Dedifferentiated amniotic fluid mesenchymal stem cell (primary cell): Measurements from ENCODE around the gene CACNA1B.
"Not testable (repeated sequence)": the region's sequence is repeated elsewhere in the genome, so short reads cannot be mapped to it uniquely, and the experiment has no call there.

Experiments used
- DNase-seq: peaks from one replicate; pipeline ENCODE4 v3.0.0-alpha.2; 2016; ENCODE audit errors: extremely low spot score

The CACNA1B gene

DNA sequence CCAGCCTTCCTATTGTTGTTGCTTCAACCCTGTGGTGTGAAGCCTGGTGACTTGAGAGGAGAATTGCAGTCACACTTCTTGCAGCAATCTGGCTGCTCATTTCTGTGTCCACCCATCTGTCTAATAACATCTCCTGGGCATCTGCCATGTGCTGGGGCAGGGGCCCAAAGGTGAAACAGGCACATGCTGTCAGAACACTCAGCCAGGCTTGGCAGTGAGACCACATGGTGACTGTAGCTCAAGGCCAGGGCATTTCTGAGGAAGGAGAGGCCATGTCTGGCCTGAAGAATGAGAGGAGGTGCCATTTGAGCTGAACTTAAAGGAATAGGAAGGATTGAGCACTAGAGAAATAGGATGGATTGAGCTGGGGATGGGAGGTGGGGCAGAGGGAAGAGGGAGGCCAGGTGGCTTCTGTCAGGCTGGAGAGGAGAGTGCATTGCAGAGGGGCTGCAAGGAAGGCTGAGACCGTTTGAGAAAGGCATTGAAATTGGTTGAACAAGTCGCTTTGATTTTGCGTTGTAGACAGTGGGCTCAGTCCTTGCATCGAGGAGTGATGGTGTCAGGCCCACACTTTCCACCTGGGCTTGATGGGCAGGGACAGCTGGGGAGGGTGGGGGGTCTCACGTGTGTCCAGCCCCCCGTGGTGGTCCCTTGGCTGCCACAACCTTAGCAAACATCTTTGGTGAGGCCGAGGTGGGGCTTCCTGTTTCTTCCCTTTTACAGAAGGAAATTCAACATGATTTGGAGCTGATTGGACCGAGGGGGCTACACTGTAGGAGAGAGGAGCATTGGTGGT lies 222.4 kb downstream of the CACNA1B start:
- DNase-seq: no peak

DNA sequence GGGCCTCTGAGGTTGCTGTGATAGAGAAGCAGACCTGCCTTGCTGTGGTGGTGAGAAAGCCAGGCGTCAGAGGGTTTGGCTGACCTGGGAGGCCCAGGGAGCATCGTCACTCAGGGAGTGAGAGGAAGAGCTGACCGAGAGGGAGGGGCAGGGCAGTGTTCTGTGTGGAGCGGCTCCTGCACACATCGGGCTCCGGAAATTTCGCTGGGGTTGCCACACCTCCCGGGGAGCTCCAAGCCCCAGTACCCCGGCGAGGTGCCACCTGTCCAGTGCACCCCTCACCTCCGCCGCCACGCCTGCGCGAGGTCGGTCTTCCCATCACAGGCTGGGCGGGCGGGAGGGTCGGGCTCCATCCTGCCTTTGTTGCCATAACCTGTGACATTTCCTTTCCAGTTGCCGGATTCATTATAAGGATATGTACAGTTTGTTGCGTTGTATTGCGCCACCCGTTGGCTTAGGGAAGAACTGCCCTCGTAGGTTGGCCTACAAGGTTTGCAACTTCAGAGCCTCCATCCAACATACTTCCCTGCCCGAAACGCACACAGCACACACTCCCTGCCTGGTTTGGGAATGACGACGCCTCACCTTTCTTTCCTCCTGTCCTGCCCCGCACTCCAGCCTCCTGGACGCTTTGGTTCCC lies 223.2 kb downstream of the CACNA1B start:
- DNase-seq: no peak

DNA sequence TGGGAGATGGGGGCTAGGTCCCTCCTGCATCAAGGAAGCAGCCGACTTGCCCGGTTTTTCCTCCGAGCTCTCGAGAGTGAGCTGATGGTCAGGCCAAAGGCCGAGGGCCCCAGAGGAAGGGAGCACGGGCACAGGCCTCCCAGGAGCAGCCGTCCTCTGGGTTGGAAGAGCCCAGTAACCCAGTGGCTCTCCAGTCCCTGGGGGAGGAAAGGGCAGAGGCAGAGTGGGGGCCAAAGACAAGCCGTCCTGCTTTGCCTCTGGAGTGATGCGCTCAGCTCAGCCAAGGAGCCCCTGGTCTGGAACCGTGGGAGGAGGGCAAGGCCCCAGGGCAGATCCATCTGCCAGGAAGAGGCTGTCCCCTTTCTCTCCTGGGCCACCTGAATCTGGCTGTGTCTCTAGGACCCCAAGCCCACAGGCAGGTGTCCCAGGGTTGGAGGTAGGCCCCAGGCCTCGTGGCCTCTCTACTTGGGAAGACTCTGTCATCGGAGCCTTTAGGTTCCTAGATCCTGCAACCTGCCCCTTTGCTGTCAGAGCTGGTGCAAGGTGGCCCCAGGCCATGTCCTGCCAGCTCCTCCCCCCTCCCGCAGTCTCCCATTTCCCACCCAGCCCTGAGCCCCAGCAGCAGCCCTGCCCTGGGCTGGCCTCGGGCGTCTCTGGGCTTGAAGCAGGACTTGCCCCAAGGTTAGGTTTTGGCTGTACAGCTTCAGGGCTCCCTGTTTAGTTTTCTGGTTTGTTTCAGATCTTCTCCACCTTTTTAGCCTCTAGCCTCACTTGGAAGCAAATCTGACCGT lies 224.1 kb downstream of the CACNA1B start:
- DNase-seq: no peak

DNA sequence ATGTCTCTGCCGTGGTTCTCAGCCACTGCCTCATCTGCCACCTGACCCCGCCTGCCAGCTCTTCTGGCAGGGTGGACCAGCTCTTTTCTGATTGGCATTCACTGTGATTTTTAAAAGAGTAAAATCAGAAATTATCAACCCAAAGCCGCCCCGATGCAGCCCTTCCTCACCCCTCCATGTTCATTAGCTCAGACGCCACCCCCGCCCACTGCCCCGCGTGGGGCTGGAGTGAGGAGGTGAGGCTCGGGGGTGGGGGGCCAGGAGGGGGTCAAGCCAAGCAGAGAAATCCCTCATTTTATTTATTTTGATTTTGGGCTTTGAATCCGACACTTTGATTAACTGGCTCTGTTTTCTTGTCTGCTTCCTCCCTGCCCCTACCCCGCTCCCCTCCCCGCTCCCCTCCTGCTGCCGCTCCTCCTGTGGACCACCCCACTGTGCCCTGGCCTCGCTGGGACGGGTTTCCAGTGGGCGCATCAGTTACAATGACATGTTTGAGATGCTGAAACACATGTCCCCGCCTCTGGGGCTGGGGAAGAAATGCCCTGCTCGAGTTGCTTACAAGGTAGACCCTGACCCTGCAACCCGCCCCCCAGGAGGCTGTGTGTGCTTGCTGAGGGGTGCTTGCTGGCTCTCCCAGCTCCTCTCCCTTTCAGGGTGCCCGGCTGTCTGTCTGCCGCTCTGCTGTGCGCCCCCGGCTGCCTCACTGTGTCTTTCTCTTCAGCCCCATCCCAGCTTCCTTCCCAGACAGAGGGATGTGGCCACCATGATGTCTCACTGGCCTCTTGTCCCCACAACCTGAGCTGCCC lies 224.9 kb downstream of the CACNA1B start:
- DNase-seq: no peak

DNA sequence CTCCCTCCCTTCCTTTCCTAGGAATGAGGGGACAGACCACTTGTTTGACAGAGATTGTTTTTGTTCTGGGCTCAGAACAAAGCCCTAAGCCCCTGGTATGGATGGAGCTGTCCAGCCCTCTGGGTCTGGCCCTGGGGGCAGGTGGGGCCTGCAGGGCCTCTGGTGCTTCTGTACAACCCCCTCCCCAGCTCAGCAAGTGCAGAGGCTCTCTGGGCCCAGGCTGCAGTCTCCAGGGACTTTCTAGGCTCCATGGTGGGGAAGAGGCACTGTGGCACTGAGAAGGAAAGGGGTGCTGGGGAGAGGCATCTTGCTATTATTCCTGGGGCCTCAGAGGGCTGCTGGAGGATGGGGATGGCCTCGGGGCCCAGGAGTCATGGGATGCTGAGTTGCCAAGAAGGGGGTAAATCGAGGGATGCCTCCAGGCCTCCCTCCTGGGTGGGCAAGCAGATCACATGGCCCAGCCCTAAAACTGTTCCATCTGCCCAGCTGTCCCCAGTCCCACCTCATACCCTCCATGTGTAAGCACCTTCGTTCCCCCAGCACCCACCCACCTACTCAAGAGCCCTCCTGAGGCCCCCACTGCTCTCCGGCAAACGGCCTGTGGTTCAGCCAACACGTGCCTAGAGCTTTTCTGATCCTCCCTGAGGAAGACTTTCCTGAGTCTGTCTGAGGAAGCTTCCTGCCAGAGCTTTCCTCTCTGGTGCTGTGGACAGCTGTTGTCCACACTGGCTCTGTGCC lies 225.7 kb downstream of the CACNA1B start:
- no peak for DNase-seq

DNA sequence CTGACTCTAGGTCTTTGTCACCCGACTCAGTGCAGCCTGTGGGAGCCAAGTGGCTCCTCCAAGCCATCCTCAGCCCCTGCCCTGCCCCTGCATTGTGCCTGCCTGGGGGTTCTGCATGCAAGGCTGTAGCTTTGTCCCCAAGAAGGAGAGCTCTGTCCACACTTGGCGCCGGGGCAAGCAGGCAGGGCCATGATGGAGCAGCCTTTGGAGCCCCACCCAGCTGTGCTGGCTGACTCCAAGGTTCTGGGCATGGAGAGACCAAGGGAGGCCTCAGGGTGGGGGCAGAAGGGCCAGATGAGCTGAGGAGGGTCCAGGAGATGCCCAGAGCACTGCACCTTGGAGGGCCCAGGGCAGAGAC lies 226.2 kb downstream of the CACNA1B start:
- DNase-seq: no peak

DNA sequence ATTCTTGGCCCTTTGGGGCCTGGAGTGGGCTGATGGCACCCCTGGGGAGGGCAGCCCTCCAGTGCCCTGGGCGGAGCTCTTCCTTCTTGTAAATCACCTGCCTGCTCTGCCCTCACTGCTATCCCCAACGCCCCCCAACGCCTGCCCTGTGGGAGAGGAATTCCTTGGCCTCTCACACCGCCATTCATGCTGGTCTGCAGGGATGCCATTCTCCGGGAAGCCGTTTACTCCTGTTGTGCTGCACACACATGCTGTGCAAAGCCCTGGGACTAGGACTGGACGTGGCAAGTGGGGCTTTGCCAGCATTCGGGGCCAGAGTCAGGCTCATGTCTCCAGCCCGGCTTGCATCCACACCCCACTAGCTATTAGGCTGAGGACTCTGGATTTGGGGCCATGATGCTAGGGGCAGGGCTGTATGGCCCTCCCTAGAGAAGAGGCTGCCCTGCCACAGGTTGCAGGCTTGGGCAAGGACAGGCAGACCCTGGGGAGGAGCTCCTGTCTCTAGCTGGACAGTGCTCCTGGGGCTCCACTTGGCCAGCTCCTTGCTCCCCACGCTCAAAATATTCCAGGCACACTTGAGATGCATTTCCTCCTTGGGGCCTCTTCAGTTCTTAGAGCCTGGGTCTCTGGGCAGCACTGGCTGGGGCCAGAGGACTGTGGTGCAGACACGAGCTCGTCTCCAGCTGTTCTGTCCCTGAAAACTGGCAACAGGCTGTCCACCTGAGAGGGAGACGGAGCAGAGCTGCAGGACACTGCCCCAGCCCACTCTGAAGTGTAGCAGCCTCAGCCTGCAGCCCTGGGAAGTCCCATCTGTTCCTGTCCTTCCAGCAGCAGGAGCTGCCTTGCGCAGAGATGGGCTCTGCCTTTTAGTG lies 226.9 kb downstream of the CACNA1B start:
- no peak for DNase-seq

DNA sequence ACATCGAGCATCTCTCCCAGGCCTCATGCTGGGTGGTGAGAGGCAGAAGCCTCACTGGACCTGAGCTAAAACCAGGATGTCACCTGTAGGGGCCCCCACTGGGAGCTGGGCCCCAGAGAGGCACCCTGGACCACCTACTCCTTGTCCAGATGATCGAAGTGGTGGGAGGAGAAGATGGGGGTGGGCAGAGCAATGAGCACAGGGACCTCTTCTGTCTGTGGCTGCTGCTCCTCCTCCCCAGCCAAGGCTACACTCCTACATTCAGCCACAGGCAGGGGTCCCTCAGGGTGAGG lies 227.5 kb downstream of the CACNA1B start:
- no peak for DNase-seq

DNA sequence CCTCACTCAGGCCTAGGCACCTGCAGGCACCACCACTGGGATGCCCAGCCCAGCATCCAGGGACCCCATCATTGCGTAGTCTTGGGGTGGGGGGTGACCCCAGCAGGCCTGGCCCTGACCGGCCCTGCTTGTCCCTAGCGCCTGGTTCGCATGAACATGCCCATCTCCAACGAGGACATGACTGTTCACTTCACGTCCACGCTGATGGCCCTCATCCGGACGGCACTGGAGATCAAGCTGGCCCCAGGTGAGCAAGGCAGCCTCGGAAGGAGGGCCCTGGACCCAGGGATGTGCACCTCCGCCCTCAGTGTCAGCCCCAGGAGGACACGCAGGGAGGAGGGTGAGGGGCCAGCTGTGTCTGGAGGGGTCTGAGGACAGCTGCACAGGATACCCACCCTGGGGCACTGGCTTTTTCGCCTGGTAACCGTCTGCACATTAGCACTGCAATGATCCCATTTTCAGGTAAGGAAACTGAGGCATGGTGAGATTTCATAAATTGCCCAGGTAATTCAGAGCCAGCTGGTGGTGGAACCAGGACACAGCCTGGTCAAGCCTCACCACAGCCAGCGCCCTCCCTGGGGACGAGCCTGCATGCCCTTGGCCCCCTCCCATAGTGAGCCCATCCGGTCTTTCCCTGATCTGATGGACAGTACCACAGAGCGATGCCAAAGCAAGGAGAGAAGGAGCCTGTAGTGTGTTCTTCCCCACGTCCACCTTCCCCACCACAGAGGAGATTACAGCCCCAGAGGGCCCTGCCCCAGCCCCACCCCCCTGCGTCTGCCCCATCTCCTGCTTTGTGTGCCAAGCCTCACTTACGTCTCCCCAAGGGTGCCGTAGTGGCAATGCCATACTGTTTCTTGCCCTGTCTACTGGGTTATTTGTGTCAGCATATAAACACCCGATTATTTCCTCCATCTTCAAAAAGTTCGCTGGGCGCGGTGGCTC lies 228.3 kb downstream of the CACNA1B start:
- no peak for DNase-seq

DNA sequence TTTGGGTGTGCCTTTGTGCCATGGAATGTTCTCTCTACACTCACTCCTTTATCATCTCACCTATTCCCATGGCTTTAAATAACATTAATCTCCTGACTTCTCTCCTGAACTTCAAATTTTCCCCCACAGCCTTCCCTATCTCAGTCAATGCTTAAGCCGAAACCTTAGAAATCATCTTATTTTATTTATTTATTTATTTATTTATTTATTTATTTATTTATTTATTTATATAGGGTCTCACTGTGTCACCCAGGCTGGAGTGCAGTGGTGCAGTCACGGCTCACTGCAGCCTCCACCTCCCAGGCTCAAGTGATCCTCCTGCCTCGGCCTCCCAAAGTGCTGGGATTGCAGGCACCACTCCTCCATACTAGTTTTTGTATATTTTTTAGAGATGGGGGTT lies 229.5 kb downstream of the CACNA1B start:
- DNase-seq: not testable (repeated sequence)

DNA sequence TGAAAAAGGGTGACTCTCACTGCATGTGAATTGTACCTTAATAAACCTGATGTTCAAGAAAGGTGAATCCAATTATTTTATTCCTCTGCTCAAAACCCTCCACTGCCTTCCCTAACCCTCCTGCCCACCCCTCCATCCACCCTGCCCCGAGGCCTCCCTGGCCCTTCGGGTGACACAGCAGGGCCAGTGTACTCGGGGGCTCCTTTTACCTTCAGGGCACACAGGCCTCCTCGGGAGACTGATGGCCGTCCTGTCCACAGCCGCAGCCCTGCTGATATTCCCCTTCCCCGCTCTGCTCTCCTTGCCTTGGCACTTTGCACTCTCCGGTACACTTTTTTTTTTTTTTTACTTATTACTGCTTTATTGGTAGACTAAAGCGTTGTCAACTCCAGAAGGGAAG lies 234.0 kb downstream of the CACNA1B start:
- DNase-seq: no peak

DNA sequence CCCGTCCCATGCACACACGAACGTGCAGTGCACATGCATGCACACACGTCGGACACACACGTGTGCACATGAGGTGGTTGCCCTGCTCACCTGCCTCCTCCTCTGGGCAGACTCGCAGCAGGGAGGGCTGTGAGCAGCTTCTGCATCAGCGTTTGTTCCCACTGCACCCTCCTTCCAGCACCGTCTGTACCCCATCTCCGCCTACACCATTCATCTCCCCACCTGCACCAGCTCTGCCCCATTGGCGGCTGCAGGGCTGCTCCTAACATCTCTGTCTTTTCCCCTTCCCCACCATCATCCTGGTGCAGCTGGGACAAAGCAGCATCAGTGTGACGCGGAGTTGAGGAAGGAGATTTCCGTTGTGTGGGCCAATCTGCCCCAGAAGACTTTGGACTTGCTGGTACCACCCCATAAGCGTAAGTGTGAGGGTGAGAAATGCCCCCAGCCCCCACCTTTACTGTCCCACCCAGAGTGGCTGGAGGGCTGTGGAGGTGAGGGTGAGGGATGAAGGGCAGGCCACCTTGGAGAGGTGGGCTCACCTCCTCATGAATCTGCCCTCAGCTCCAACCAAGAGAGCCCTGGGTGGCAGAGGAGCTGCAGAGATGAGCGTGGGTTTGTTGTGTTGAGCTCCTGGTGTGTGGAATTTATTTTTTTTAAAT lies 234.6 kb downstream of the CACNA1B start:
- no peak for DNase-seq

DNA sequence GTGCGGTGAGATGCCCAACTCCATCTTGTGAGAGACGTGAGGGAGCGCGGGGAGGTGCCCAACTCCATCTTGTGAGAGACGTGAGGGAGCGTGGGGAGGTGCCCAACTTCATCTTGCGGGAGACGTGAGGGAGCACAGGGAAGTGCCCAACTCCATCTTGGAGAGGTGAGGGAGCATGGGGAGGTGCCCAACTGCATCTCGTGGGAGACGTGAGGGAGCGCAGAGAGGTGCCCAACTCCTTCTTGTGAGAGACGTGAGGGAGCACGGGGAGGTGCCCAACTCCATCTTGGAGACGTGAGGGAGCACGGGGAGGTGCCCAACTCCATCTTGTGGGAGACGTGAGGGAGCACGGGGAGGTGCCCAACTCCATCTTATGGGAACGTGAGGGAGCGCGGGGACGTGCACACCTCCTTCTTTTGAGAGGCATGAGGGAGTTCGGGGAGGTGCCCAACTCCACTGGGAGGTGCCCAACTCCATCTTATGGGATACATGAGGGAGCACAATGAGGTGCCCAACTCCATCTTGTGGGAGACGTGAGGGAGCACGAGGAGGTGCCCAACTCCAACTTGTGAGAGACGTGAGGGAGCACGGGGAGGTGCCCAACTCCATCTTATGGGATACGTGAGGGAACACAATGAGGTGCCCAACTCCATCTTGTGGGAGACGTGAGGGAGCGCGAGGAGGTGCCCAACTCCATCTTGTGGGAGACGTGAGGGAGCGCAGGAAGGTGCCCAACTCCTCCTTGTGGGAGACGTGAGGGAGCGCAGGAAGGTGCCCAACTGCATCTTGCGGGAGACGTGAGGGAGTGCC lies 235.4 kb downstream of the CACNA1B start:
- no peak for DNase-seq

DNA sequence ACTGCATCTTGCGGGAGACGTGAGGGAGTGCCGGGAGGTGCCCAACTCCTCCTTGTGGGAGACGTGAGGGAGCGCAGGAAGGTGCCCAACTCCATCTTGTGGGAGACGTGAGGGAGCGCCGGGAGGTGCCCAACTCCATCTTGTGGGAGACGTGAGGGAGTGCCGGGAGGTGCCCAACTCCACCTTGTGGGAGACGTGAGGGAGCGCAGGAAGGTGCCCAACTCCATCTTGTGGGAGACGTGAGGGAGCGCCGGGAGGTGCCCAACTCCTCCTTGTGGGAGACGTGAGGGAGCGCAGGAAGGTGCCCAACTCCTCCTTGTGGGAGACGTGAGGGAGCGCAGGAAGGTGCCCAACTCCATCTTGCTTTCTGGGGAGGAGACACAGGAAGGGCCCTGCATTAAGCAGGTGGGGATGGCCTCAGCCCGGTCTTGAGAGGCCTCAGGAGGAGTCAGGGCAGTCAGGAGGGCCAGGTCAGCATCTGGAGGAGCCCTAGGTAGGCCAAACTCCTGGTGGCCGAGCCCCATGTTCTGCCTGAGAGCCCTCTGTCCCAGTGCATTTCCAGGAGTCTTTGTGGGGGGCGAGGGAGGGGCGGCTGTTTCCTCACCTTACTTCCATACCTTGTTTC lies 236.2 kb downstream of the CACNA1B start:
- not testable (repeated sequence) for DNase-seq

DNA sequence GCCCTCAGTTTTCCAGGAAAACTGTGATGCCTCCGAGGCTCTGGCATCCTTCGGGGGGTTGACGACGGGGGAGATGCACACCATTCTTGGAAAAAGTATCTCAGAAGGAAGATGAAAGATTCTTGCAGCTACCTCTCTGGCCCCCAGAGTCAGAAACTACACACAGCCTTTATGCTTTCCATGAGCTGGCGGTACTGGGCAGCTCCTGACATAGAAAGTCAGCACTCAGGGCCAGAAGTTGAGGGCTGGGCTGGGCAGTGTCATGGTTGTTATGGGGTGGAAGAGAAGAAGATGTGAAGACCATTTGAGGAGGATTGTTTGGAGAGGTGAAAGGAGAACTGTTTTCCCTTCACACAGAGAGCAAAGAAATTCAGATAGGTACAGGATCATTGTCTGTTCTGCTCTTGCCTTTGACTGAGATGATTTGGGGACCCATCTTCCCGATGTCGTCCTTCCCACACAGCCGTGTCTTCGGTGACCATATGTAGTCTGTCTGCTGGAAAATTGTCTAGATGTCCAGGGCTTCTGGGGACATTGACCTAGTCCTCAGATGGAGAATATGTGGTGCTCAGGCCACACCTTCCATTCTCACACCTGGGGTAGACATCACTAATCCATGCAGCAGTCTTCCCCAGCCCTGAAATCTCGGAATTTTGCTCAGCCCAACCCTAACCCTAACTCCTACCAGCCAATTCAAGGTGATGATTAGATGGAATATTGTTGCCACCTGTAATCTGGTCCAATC lies 237.1 kb downstream of the CACNA1B start:
- no peak for DNase-seq

DNA sequence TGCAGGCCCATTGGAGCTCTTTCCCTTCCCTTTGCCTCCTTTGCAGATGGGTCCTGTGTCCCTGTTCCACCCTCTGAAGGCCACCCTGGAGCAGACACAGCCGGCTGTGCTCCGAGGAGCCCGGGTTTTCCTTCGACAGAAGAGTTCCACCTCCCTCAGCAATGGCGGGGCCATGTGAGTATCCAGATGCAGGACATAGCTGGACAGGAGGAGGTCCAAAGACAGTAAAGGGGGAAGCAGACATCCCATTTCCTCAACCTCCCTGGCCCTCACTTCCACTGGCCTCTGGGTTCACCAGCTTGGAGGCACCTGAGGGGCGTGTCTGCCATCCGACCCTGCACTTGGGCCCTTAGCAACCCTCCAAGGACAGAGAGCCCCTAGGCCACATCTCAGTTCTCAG lies 237.9 kb downstream of the CACNA1B start:
- no peak for DNase-seq

DNA sequence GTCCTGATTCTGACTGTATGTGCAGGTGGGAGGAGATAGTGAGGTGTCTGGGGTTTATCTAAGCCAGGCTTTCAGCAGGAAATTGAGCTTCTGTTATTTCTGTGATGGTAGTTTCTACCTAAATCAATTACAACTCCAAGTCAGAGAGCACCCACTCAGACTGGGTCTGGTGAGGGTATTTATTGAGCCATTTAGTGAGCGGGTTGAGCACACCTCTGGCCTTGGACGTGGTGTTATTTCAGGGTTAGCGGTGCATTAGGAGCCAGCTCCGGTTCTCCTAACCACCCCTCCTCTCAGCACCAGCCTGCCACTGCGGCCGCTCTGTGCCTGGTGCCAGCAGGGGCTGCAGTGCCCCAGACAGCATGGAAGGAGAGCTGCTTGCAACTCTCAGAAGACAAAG lies 238.9 kb downstream of the CACNA1B start:
- DNase-seq: no peak
